Measurements from ENCODE around the gene NFAM1. TPM values are rescaled to one million over a fixed set of nuclear protein-coding genes. Genes with fewer than 3 reads are reported as not detected.

The NFAM1 gene
- total RNA-seq = 1 to 10 TPM; 2.5 to 4.9 (median 3.2) TPM
- 1.0 TPM for polyA plus RNA-seq
- long read RNA-seq, donor 1, partial matches to known transcripts = 0 of 4 reads
- long read RNA-seq, donor 1, other reads (novel, unspliced or antisense) = 4 of 4 reads
- long read RNA-seq, donor 2, partial matches to known transcripts = 0 of 1 reads
- long read RNA-seq, donor 2, other reads (novel, unspliced or antisense) = 1 of 1 reads
- long read RNA-seq, donor 3, full-length matches to known transcripts = 3 of 3 reads
- long read RNA-seq, donor 3, partial matches to known transcripts = 0 of 3 reads
- long read RNA-seq, donor 3, other reads (novel, unspliced or antisense) = 0 of 3 reads
- long read RNA-seq, donor 4 = 0 reads

DNA sequence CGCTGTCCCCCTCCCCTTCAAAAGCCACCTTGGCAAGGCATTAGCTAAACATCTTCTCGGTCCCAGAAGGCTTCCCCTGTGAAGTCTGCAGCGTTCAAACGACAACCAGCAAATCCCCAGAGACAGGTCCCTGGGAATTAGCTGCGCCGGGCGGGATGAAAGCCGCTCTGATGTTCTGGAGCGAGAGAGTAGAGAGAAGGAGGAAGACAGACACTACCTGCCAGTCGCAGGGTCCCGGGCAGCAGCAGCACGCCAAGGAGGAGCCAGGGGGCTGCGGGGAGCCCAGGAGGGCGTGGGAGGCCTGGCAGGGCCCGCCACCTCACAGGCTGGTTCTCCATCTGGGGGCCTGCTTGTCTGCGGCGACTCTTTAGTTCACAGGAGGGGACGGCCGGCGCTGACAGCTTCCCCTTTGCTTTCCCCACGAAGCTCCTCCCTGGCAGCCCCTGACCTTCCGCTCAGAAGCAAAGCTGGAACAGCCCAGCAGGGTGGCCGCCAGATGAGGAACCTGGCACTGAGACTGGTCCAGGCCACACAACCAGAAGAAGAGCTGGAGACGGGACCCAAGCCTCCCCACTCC lies at the start of gene NFAM1:
TSS of gene NFAM1 (minus strand) at position 384 of the 577 bp plus-strand sequence. CDS start at position 338, 46 bp downstream.
- Histone ChIP-seq H3K4me3 (ENCODE audit: low read length) (no peak within 1 kb of the TSS), H3K9me3 (ENCODE audit: control insufficient read depth, low read length) (no peaks in the 10 kb centered on the region), H3K4me1 (ENCODE audit: control insufficient read depth, insufficient read depth, low read length) (no peaks in the 10 kb centered on the region), H3K27ac (ENCODE audit: low read length) (no peak within 1 kb of the TSS), H3K27me3 (ENCODE audit: control insufficient read depth, insufficient read depth) (no peaks in the 10 kb centered on the region)
- DNase-seq (peak; percentile 55 to 85 (median 80)), ATAC-seq (peak; percentile 44 to 50)
- intact Hi-C loops (cut with DNase I) = loop anchor here in 1 of 4 donors (10.0 kb wide), 1 partner anchor 337 kb away; the partner anchor contains the start of gene NDUFA6
- WGBS = 27% methylated on average over 24 of the region's 24 CpGs

GRCh38 chr22:42475122-42475521 lies 42.9 kb upstream of the NFAM1 start:
- Histone ChIP-seq H3K4me3 (ENCODE audit: low read length) (no peak overlapping the region), H3K27ac (ENCODE audit: low read length) (no peak overlapping the region), H3K4me1 (ENCODE audit: control insufficient read depth, insufficient read depth, low read length) (no peaks in the 10 kb centered on the region), H3K27me3 (ENCODE audit: control insufficient read depth, insufficient read depth) (no peaks in the 10 kb centered on the region), H3K9me3 (ENCODE audit: control insufficient read depth, low read length) (no peaks in the 10 kb centered on the region)
- intact Hi-C loops (cut with DNase I) = no loop called here
- ATAC-seq = no peak
- 84% methylated on average over 2 of the region's 2 CpGs for whole genome bisulfite sequencing
- DNase-seq = no peak

- intact Hi-C loops (cut with DNase I) = no loop called here
- no peaks in the 10 kb centered on the region for H3K27me3 ChIP-seq (ENCODE audit: control insufficient read depth, insufficient read depth)
- no peaks in the 10 kb centered on the region for H3K9me3 ChIP-seq (ENCODE audit: control insufficient read depth, low read length)
- no peaks in the 10 kb centered on the region for H3K4me1 ChIP-seq (ENCODE audit: control insufficient read depth, insufficient read depth, low read length)
- no peak overlapping the region for H3K4me3 ChIP-seq (ENCODE audit: low read length)
- ATAC-seq (peak in 1 of 2 donors; percentile 63), DNase-seq (no peak)
- no peak overlapping the region for H3K27ac ChIP-seq (ENCODE audit: low read length)
- 75% methylated on average over 5 of the region's 5 CpGs for WGBS
Measured at GRCh38 chr22:42473484-42474193, 41.4 kb upstream of the NFAM1 start.

DNA sequence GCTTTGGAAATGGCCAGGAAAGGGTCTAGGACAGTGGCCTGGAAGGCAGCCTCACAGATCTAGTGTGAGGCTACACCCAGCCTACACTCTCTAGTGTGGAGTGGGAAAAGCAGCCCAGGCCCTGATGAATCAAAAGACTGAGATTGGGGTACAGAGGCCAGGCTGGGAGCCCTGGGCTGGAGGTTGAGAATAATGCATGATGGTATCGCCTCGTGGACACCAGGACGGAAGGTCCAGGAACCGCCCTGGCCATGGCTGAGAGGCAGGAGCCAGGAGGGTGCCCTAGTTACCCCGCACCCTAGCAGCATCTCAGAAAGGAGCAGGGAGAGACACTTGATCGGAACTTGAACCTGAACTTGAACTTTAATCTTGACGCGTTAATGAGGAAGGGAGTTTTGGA lies 40.5 kb upstream of the NFAM1 start:
- Histone ChIP-seq H3K27me3 (ENCODE audit: control insufficient read depth, insufficient read depth) (no peaks in the 10 kb centered on the region), H3K4me1 (ENCODE audit: control insufficient read depth, insufficient read depth, low read length) (no peaks in the 10 kb centered on the region), H3K27ac (ENCODE audit: low read length) (no peak overlapping the region), H3K4me3 (ENCODE audit: low read length) (no peak overlapping the region), H3K9me3 (ENCODE audit: control insufficient read depth, low read length) (no peaks in the 10 kb centered on the region)
- 81% methylated on average over 8 of the region's 8 CpGs for WGBS
- DNase-seq (no peak), ATAC-seq (peak in 1 of 2 donors; percentile 20)
- intact Hi-C loops (cut with DNase I) = no loop called here

- ATAC-seq (no peak), DNase-seq (no peak)
- no peak overlapping the region for H3K27ac ChIP-seq (ENCODE audit: low read length)
- 91% methylated on average over 1 of the region's 1 CpG for WGBS
- intact Hi-C loops (cut with DNase I) = no loop called here
- H3K4me1 ChIP-seq (ENCODE audit: control insufficient read depth, insufficient read depth, low read length) = no peaks in the 10 kb centered on the region
- H3K9me3 ChIP-seq (ENCODE audit: control insufficient read depth, low read length) = no peaks in the 10 kb centered on the region
- no peaks in the 10 kb centered on the region for H3K27me3 ChIP-seq (ENCODE audit: control insufficient read depth, insufficient read depth)
- no peak overlapping the region for H3K4me3 ChIP-seq (ENCODE audit: low read length)
Measured at GRCh38 chr22:42471441-42471840, 39.2 kb upstream of the NFAM1 start.

GRCh38 chr22:42470366-42471082 lies 38.3 kb upstream of the NFAM1 start:
- Histone ChIP-seq H3K4me1 (ENCODE audit: control insufficient read depth, insufficient read depth, low read length) (no peaks in the 10 kb centered on the region), H3K27me3 (ENCODE audit: control insufficient read depth, insufficient read depth) (no peaks in the 10 kb centered on the region), H3K9me3 (ENCODE audit: control insufficient read depth, low read length) (no peaks in the 10 kb centered on the region), H3K27ac (ENCODE audit: low read length) (no peak overlapping the region), H3K4me3 (ENCODE audit: low read length) (no peak overlapping the region)
- ATAC-seq (no peak), DNase-seq (no peak)
- intact Hi-C loops (cut with DNase I) = no loop called here
- 58% methylated on average over 4 of the region's 4 CpGs for WGBS

- Histone ChIP-seq H3K27ac (ENCODE audit: low read length) (no peak overlapping the region), H3K9me3 (ENCODE audit: control insufficient read depth, low read length) (no peaks in the 10 kb centered on the region), H3K27me3 (ENCODE audit: control insufficient read depth, insufficient read depth) (no peaks in the 10 kb centered on the region), H3K4me3 (ENCODE audit: low read length) (no peak overlapping the region), H3K4me1 (ENCODE audit: control insufficient read depth, insufficient read depth, low read length) (no peaks in the 10 kb centered on the region)
- WGBS = 79% methylated on average over 2 of the region's 2 CpGs
- ATAC-seq = no peak
- DNase-seq = no peak
- intact Hi-C loops (cut with DNase I) = no loop called here
Measured at GRCh38 chr22:42468841-42469240, 36.6 kb upstream of the NFAM1 start.

GRCh38 chr22:42462016-42462415 lies 29.8 kb upstream of the NFAM1 start:
- 49% methylated on average over 1 of the region's 1 CpG for WGBS
- H3K27me3 ChIP-seq (ENCODE audit: control insufficient read depth, insufficient read depth) = no peaks in the 10 kb centered on the region

GRCh38 chr22:42461511-42461910 lies 29.3 kb upstream of the NFAM1 start:
- 68% methylated on average over 3 of the region's 3 CpGs for WGBS
- no peak overlapping the region for H3K27ac ChIP-seq (ENCODE audit: low read length)
- intact Hi-C loops (cut with DNase I) = no loop called here
- no peak overlapping the region for H3K4me3 ChIP-seq (ENCODE audit: low read length)
- H3K9me3 ChIP-seq (ENCODE audit: control insufficient read depth, low read length) = no peaks in the 10 kb centered on the region
- ATAC-seq (no peak), DNase-seq (no peak)
- no peaks in the 10 kb centered on the region for H3K4me1 ChIP-seq (ENCODE audit: control insufficient read depth, insufficient read depth, low read length)
- H3K27me3 ChIP-seq (ENCODE audit: control insufficient read depth, insufficient read depth) = no peaks in the 10 kb centered on the region

More at GRCh38 chr22:42462016-42462415, 29.8 kb upstream of the NFAM1 start:
- no peak overlapping the region for H3K4me3 ChIP-seq (ENCODE audit: low read length)
- no peaks in the 10 kb centered on the region for H3K4me1 ChIP-seq (ENCODE audit: control insufficient read depth, insufficient read depth, low read length)
- H3K27ac ChIP-seq (ENCODE audit: low read length) = no peak overlapping the region
- H3K9me3 ChIP-seq (ENCODE audit: control insufficient read depth, low read length) = no peaks in the 10 kb centered on the region
- ATAC-seq (no peak), DNase-seq (no peak)
- intact Hi-C loops (cut with DNase I) = no loop called here

- no peak overlapping the region for H3K4me3 ChIP-seq (ENCODE audit: low read length)
- DNase-seq (no peak), ATAC-seq (peak; percentile 55 to 59)
- no peaks in the 10 kb centered on the region for H3K27me3 ChIP-seq (ENCODE audit: control insufficient read depth, insufficient read depth)
- 19% methylated on average over 21 of the region's 21 CpGs for WGBS
- intact Hi-C loops (cut with DNase I) = no loop called here
- no peaks in the 10 kb centered on the region for H3K9me3 ChIP-seq (ENCODE audit: control insufficient read depth, low read length)
- no peaks in the 10 kb centered on the region for H3K4me1 ChIP-seq (ENCODE audit: control insufficient read depth, insufficient read depth, low read length)
- H3K27ac ChIP-seq (ENCODE audit: low read length) = no peak overlapping the region
Measured at GRCh38 chr22:42459287-42460063, 27.3 kb upstream of the NFAM1 start.

All from right cardiac atrium (tissue), 5 donors.